ENCODE measurements around the gene SNX27.

DNA sequence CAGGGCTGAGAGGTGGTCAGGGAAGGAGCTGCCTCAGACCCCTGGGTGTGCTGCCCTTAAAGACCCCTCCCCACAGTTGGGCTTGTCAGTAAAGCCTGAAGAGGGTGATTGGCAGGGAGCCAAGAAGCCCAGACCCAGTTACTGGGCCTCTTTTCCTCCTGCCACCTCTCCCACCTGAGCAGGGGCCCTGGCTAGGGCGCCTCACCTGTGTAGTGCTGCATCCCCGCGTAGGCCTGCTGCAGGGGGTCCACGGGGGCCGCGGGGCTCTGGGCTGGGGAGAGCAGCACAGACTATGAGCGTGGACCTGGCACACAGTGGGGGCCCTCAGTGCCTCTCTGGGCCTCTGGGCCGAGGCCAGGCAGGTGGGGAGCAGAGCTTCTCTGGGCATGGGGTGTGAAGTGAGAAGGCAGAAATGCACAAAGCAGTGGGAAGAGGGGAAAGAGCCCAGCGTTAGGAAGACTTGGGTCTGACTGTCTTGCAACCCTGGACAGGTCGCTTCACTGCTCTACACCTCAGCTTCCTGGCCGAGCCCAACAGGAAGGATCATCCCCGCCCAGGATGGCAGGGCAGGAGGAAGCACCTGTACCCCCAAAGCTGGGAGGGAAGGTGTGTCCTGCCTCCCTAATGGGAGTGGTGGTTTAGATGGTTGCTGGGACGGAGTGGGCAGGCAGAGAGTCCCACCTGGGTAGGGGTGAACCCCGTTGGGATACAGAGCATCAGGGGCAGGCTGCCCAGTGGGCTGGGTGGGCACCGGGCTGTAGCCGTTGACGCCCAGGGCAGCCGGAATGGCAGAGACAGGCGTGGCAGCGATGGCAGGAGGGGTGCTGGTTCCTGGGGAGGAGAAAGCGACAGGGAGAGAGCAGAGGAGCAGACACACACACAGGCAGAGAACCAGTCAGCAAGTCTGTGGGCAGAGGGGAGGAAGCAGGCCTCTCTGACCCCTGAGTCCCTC lies 94.9 kb downstream of the SNX27 start:
- TF ChIP-seq, protein P1, sequence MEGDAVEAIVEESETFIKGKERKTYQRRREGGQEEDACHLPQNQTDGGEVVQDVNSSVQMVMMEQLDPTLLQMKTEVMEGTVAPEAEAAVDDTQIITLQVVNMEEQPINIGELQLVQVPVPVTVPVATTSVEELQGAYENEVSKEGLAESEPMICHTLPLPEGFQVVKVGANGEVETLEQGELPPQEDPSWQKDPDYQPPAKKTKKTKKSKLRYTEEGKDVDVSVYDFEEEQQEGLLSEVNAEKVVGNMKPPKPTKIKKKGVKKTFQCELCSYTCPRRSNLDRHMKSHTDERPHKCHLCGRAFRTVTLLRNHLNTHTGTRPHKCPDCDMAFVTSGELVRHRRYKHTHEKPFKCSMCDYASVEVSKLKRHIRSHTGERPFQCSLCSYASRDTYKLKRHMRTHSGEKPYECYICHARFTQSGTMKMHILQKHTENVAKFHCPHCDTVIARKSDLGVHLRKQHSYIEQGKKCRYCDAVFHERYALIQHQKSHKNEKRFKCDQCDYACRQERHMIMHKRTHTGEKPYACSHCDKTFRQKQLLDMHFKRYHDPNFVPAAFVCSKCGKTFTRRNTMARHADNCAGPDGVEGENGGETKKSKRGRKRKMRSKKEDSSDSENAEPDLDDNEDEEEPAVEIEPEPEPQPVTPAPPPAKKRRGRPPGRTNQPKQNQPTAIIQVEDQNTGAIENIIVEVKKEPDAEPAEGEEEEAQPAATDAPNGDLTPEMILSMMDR (IDR thresholded peaks at IDR 0.05) = no peak
- TF ChIP-seq POLR2A (IDR thresholded peaks at IDR 0.05) = no peak
